OCI-LY7 (cell line): ENCODE measurements around the gene SCO1.

ENCODE experiments used
- EZH2phosphoT487 ChIP-seq: fragments of 200-600 bp; sonication (generic); IDR thresholded peaks from 2 replicates; pipeline ENCODE4 v1.6.1; 2018; ENCODE audit warnings: low read depth, borderline replicate concordance, mild to moderate bottlenecking, mixed run types, antibody characterized with exemption, low read length, moderate library complexity, mixed read lengths
- TF ChIP-seq, protein P1 (sequence below): fragments of 200-600 bp; sonication (generic); conservative IDR thresholded peaks from 2 replicates; pipeline ENCODE4 v1.5.1; 2014; ENCODE audit warnings: mild to moderate bottlenecking, antibody characterized with exemption, low read length, moderate library complexity, mixed read lengths

DNA sequence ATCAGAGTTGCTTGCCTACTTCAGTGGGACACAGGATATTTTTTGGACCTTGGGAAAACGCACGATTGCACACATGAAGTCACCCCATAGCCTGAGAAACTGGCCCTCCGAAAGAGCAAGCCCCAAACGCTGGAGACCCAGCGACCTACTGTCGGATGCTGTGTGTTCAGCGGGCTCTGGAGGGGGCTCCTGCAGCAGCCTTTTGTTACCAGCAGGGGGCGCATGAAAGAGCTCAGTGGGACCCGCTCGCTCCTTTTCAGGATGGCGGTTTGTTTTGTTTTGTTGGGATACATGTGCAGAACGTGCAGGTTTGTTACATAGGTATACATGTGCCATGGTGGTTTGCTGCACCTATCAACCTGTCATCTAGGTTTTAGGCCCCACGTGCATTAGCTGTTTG, 68.6 kb downstream of the SCO1 start:
- TF ChIP-seq, protein P1, sequence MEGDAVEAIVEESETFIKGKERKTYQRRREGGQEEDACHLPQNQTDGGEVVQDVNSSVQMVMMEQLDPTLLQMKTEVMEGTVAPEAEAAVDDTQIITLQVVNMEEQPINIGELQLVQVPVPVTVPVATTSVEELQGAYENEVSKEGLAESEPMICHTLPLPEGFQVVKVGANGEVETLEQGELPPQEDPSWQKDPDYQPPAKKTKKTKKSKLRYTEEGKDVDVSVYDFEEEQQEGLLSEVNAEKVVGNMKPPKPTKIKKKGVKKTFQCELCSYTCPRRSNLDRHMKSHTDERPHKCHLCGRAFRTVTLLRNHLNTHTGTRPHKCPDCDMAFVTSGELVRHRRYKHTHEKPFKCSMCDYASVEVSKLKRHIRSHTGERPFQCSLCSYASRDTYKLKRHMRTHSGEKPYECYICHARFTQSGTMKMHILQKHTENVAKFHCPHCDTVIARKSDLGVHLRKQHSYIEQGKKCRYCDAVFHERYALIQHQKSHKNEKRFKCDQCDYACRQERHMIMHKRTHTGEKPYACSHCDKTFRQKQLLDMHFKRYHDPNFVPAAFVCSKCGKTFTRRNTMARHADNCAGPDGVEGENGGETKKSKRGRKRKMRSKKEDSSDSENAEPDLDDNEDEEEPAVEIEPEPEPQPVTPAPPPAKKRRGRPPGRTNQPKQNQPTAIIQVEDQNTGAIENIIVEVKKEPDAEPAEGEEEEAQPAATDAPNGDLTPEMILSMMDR, result peak; percentile 63
- no peak for TF ChIP-seq EZH2phosphoT487
